WTC11 (cell line): ENCODE results near the gene KRTCAP3. TPM values are rescaled to one million over a fixed set of nuclear protein-coding genes. Genes with fewer than 3 reads are reported as not detected.

Experiments
- ATAC-seq: fragments of 200-7000 bp; cut with Tn5 transposase; 2 replicates; pipeline ENCODE4 v1.10.0; 2021; ENCODE audit warnings: mild to moderate bottlenecking, moderate library complexity
- CTCF ChIA-PET: fragments of 300-600 bp; sonication (Branson Sonifier 250); formaldehyde crosslinking; loops from one replicate; lab custom pipeline; 2021; ENCODE audit warnings: antibody characterized with exemption; lab: Charles Lee
- POLR2A ChIA-PET: fragments of 350-600 bp; sonication (Branson Sonifier 250); formaldehyde crosslinking; loops from one replicate; lab custom pipeline; 2021; ENCODE audit warnings: antibody characterized with exemption; lab: Charles Lee
- DNase-seq: peaks from one replicate; pipeline ENCODE4 v3.0.0; 2021; ENCODE audit warnings: low spot score
- H3K27ac Mint-ChIP-seq: 2 replicates; pipeline ENCODE4 v1.8.0; 2021; ENCODE audit warnings: mixed read lengths
- H3K27me3 Mint-ChIP-seq: 2 replicates; pipeline ENCODE4 v1.8.0; 2021; ENCODE audit warnings: low read depth, mild to moderate bottlenecking, moderate library complexity, mixed read lengths
- H3K36me3 Mint-ChIP-seq: 2 replicates; pipeline ENCODE4 v1.8.0; 2021; ENCODE audit warnings: mixed read lengths
- H3K4me1 Mint-ChIP-seq: 2 replicates; pipeline ENCODE4 v1.8.0; 2022; ENCODE audit warnings: mixed read lengths
- H3K4me3 Mint-ChIP-seq: 2 replicates; pipeline ENCODE4 v1.8.0; 2021; ENCODE audit warnings: mild to moderate bottlenecking, moderate library complexity, mixed read lengths
- H3K9me3 Mint-ChIP-seq: 2 replicates; pipeline ENCODE4 v1.8.0; 2021; ENCODE audit warnings: mixed read lengths
- CREB1 ChIP-seq: sonication (generic); formaldehyde crosslinking; IDR thresholded peaks from 2 replicates; pipeline ENCODE4 v1.8.0; 2023; ENCODE audit warnings: mild to moderate bottlenecking, missing genetic modification reagents
- NR3C1 ChIP-seq: sonication (generic); formaldehyde crosslinking; conservative IDR thresholded peaks from 2 replicates; pipeline ENCODE4 v1.8.1; 2023; ENCODE audit warnings: low read depth, mild to moderate bottlenecking, missing genetic modification reagents
- RORB ChIP-seq: fragments of 250-450 bp; sonication (Bioruptor Pico); IDR thresholded peaks from 2 replicates; pipeline ENCODE4 v1.9.0; 2021; ENCODE audit warnings: mild to moderate bottlenecking
- SMAD4 ChIP-seq: sonication (generic); formaldehyde crosslinking; IDR thresholded peaks from 2 replicates; pipeline ENCODE4 v1.8.0; 2022; ENCODE audit warnings: mild to moderate bottlenecking, missing genetic modification reagents
- ZNF232 ChIP-seq: sonication (generic); formaldehyde crosslinking; IDR thresholded peaks from 2 replicates; pipeline ENCODE4 v1.8.0; 2022; ENCODE audit warnings: mild to moderate bottlenecking, missing genetic modification reagents
- ZNF416 ChIP-seq: fragments of 250-450 bp; sonication (Bioruptor Pico); IDR thresholded peaks from 2 replicates; pipeline ENCODE4 v1.9.0; 2021; ENCODE audit warnings: mild to moderate bottlenecking, inconsistent platforms
- ZNF671 ChIP-seq: fragments of 250-450 bp; sonication (Bioruptor Pico); IDR thresholded peaks from 2 replicates; pipeline ENCODE4 v1.8.0; 2021; ENCODE audit warnings: mild to moderate bottlenecking
- total RNA-seq: library from RNA; stranded (reverse); gene quantifications from 3 replicates; pipeline ENCODE4 v1.2.3, GENCODE V29; 2021
- TF ChIP-seq, protein P1 (sequence below): fragments of 250-450 bp; sonication (Bioruptor Pico); IDR thresholded peaks from 2 replicates; pipeline ENCODE4 v1.9.0; 2021; ENCODE audit warnings: moderate library complexity, mild to moderate bottlenecking, inconsistent platforms, borderline replicate concordance
- TF ChIP-seq, protein P2 (sequence below): sonication (generic); formaldehyde crosslinking; IDR thresholded peaks from 2 replicates; pipeline ENCODE4 v1.8.0; 2023; ENCODE audit warnings: mild to moderate bottlenecking, missing genetic modification reagents
- TF ChIP-seq, protein P3 (sequence below): fragments of 250-450 bp; sonication (Bioruptor Pico); IDR thresholded peaks from 2 replicates; pipeline ENCODE4 v1.9.0; 2021; ENCODE audit warnings: mild to moderate bottlenecking, borderline replicate concordance
- TF ChIP-seq, protein P4 (sequence below): sonication (generic); formaldehyde crosslinking; IDR thresholded peaks from 2 replicates; pipeline ENCODE4 v1.8.0; 2022; ENCODE audit warnings: mild to moderate bottlenecking, missing genetic modification reagents
- TF ChIP-seq, protein P5 (sequence below): sonication (generic); formaldehyde crosslinking; conservative IDR thresholded peaks from 2 replicates; pipeline ENCODE4 v1.8.1; 2022; ENCODE audit warnings: mild to moderate bottlenecking, missing genetic modification reagents
- TF ChIP-seq, protein P6 (sequence below): sonication (generic); formaldehyde crosslinking; IDR thresholded peaks from 2 replicates; pipeline ENCODE4 v1.8.1; 2023; ENCODE audit warnings: mild to moderate bottlenecking, missing genetic modification reagents, moderate library complexity
- TF ChIP-seq, protein P7 (sequence below): fragments of 200-600 bp; IDR thresholded peaks from 2 replicates; pipeline ENCODE4 v1.8.0; 2022; ENCODE audit warnings: antibody characterized with exemption

The KRTCAP3 gene
- total RNA-seq, 1 experiment from 2014 or later: 41.9 TPM

DNA sequence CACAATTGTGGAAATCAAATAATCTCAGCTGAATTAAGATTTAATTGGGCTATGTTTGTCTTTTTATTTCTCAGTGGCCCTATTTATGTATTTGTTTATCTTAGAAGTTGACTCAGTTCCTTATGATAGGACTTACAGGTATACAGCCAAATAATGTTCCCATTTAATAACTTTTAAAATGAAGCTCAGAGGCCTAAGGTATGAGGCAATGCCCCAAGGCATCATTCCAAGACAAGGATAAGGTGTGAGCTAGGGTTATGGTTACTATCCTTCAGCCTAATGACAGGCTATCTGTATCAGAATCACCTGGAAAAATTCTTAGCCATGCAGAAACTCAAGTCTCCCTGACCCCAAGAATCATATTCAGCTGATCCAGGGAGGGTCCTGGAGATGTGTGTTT is 21.2 kb upstream of the KRTCAP3 start:
- POLR2A ChIA-PET: no interaction called here

DNA sequence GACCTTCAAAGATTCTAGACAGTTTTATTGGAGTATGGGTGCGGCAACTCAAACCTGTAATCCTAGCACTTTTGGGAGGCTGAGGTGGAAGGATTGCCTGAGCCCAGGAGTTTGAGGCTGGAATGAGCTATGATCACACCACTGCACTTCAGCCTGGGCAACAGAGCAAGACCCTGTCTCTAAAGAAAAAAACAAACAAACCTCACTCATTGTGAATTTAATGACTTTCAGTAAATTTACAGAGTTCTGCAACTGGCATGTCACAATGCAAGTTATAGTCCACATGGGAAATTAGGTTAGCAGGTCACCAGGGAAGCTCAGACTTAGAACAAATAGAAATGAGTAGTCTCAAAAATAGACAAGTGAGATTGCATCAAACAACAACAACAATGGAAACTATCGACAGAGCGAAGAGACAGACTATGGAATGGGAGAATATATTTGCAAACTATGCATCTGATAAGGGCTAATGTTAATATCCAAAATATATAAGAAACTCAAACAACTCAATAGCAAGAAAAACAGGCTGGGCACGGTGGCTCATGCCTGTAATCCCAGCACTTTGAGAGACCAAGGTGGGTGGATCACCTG is 20.4 kb upstream of the KRTCAP3 start:
- no peaks in the 10 kb centered on the region for H3K36me3 Mint-ChIP-seq
- DNase-seq (no peak), ATAC-seq (no peak)
- H3K4me1 Mint-ChIP-seq: no peaks in the 10 kb centered on the region
- H3K9me3 Mint-ChIP-seq: no peaks in the 10 kb centered on the region
- POLR2A ChIA-PET: no interaction called here
- TF ChIP-seq, protein P1, sequence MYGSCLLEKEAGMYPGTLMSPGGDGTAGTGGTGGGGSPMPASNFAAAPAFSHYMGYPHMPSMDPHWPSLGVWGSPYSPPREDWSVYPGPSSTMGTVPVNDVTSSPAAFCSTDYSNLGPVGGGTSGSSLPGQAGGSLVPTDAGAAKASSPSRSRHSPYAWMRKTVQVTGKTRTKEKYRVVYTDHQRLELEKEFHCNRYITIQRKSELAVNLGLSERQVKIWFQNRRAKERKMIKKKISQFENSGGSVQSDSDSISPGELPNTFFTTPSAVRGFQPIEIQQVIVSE: no peak
- TF ChIP-seq SMAD4 (CRISPR knock-in tag): no peak
- TF ChIP-seq CREB1 (CRISPR knock-in tag): no peak
- TF ChIP-seq ZNF671: no peak
- TF ChIP-seq, protein P2, sequence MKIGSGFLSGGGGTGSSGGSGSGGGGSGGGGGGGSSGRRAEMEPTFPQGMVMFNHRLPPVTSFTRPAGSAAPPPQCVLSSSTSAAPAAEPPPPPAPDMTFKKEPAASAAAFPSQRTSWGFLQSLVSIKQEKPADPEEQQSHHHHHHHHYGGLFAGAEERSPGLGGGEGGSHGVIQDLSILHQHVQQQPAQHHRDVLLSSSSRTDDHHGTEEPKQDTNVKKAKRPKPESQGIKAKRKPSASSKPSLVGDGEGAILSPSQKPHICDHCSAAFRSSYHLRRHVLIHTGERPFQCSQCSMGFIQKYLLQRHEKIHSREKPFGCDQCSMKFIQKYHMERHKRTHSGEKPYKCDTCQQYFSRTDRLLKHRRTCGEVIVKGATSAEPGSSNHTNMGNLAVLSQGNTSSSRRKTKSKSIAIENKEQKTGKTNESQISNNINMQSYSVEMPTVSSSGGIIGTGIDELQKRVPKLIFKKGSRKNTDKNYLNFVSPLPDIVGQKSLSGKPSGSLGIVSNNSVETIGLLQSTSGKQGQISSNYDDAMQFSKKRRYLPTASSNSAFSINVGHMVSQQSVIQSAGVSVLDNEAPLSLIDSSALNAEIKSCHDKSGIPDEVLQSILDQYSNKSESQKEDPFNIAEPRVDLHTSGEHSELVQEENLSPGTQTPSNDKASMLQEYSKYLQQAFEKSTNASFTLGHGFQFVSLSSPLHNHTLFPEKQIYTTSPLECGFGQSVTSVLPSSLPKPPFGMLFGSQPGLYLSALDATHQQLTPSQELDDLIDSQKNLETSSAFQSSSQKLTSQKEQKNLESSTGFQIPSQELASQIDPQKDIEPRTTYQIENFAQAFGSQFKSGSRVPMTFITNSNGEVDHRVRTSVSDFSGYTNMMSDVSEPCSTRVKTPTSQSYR (CRISPR knock-in tag): no peak
- TF ChIP-seq NR3C1 (CRISPR knock-in tag): no peak
- TF ChIP-seq ZNF232 (CRISPR knock-in tag): no peak
- TF ChIP-seq RORB (CRISPR knock-in tag): no peak
- TF ChIP-seq, protein P3, sequence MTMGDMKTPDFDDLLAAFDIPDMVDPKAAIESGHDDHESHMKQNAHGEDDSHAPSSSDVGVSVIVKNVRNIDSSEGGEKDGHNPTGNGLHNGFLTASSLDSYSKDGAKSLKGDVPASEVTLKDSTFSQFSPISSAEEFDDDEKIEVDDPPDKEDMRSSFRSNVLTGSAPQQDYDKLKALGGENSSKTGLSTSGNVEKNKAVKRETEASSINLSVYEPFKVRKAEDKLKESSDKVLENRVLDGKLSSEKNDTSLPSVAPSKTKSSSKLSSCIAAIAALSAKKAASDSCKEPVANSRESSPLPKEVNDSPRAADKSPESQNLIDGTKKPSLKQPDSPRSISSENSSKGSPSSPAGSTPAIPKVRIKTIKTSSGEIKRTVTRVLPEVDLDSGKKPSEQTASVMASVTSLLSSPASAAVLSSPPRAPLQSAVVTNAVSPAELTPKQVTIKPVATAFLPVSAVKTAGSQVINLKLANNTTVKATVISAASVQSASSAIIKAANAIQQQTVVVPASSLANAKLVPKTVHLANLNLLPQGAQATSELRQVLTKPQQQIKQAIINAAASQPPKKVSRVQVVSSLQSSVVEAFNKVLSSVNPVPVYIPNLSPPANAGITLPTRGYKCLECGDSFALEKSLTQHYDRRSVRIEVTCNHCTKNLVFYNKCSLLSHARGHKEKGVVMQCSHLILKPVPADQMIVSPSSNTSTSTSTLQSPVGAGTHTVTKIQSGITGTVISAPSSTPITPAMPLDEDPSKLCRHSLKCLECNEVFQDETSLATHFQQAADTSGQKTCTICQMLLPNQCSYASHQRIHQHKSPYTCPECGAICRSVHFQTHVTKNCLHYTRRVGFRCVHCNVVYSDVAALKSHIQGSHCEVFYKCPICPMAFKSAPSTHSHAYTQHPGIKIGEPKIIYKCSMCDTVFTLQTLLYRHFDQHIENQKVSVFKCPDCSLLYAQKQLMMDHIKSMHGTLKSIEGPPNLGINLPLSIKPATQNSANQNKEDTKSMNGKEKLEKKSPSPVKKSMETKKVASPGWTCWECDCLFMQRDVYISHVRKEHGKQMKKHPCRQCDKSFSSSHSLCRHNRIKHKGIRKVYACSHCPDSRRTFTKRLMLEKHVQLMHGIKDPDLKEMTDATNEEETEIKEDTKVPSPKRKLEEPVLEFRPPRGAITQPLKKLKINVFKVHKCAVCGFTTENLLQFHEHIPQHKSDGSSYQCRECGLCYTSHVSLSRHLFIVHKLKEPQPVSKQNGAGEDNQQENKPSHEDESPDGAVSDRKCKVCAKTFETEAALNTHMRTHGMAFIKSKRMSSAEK (CRISPR knock-in tag): no peak
- TF ChIP-seq, protein P4, sequence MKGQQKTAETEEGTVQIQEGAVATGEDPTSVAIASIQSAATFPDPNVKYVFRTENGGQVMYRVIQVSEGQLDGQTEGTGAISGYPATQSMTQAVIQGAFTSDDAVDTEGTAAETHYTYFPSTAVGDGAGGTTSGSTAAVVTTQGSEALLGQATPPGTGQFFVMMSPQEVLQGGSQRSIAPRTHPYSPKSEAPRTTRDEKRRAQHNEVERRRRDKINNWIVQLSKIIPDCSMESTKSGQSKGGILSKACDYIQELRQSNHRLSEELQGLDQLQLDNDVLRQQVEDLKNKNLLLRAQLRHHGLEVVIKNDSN (CRISPR knock-in tag): no peak
- TF ChIP-seq, protein P5, sequence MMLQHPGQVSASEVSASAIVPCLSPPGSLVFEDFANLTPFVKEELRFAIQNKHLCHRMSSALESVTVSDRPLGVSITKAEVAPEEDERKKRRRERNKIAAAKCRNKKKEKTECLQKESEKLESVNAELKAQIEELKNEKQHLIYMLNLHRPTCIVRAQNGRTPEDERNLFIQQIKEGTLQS: no peak
- no peak for TF ChIP-seq ZNF416 (CRISPR knock-in tag)
- peaks cover 4% of the 10 kb centered on the region; the same call in 1 of the 2 replicates for H3K27me3 Mint-ChIP-seq
- no peak overlapping the region for H3K27ac Mint-ChIP-seq
- H3K4me3 Mint-ChIP-seq: no peak overlapping the region
- CTCF ChIA-PET: no interaction called here

More for the DNA sequence above, 21.2 kb upstream of the KRTCAP3 start:
- CTCF ChIA-PET: no interaction called here
- Mint-ChIP-seq H3K4me1 (no peaks in the 10 kb centered on the region), H3K4me3 (no peak overlapping the region), H3K9me3 (no peaks in the 10 kb centered on the region), H3K27ac (no peak overlapping the region), H3K36me3 (no peaks in the 10 kb centered on the region), H3K27me3 (peaks cover 4% of the 10 kb centered on the region; the same call in 1 of the 2 replicates)
- DNase-seq (no peak), ATAC-seq (no peak)
- TF ChIP-seq, protein P6, sequence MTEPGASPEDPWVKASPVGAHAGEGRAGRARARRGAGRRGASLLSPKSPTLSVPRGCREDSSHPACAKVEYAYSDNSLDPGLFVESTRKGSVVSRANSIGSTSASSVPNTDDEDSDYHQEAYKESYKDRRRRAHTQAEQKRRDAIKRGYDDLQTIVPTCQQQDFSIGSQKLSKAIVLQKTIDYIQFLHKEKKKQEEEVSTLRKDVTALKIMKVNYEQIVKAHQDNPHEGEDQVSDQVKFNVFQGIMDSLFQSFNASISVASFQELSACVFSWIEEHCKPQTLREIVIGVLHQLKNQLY (CRISPR knock-in tag): no peak
- TF ChIP-seq, protein P7, sequence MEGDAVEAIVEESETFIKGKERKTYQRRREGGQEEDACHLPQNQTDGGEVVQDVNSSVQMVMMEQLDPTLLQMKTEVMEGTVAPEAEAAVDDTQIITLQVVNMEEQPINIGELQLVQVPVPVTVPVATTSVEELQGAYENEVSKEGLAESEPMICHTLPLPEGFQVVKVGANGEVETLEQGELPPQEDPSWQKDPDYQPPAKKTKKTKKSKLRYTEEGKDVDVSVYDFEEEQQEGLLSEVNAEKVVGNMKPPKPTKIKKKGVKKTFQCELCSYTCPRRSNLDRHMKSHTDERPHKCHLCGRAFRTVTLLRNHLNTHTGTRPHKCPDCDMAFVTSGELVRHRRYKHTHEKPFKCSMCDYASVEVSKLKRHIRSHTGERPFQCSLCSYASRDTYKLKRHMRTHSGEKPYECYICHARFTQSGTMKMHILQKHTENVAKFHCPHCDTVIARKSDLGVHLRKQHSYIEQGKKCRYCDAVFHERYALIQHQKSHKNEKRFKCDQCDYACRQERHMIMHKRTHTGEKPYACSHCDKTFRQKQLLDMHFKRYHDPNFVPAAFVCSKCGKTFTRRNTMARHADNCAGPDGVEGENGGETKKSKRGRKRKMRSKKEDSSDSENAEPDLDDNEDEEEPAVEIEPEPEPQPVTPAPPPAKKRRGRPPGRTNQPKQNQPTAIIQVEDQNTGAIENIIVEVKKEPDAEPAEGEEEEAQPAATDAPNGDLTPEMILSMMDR: no peak
